ENCODE results near the gene ANKEF1.
"Not testable (repeated sequence)": the region's sequence is repeated elsewhere in the genome, so short reads cannot be mapped to it uniquely, and the experiment has no call there.

ANKEF1 gene

GRCh38 chr20:10033905-10034650, 709 bp upstream of the ANKEF1 start:
- DNase-seq, result no peak

DNA sequence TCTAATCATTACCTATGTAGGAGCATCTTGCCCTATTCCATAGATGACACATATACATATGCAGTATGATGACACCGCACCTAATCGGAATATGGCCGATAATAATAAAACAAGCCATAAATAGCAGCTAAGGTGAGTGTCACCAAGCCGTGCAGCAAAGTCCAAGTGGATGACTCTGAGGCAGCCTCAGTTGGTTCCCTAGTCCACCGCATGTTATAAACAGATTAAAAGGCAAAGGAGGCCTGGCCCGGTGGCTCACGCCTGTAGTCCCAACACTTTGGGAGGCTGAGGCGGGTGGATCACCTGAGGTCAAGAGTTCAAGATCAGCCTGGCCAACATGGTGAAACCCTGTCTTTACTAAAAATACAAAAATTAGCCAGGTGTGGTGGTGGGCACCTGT, 1.5 kb downstream of the ANKEF1 start:
- DNase-seq, result not testable (repeated sequence)

DNA sequence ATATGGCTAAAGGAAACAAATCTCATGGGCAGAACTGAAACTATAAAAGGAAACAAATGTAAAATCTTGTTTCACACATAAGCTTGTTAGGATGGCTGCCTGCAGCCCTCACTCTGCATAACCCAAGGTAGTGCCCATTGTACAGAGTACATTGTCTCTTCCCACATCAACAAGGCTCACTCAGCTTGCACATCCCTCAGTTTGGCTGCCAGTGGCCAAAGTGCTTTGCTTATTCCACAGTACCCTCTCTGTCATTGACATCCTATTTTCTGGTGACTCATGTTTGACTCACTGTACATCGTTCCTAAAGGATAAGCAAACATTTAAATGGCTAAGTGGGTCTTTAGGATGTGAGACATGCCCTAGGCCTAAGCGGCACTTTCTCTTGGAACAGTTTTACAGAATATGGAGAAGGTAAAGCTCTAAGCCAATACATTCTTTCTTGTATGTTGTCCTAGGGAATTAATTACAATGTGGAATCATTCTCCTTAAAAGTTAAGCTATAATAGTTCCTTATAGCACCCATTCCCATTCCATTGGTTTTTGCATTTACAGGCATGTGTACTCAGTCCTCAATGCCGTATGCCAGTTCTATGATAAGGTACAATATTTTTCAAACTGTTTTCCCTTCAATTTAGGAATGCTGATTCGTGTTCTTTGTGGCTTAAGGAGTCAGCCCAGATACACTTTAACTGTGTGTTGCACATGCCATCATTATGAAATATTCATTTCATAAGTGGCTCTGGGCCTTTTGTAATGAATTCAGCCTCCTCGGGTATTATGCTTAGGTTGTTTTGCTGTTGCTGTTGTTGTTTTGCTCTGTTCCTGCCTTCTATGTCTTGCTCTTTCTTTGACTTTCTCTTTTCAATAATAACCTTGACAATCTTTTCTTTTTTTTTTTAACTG, 5.5 kb downstream of the ANKEF1 start:
- DNase-seq, result no peak

GRCh38 chr20:10042086-10042485, 7.3 kb downstream of the ANKEF1 start:
- no peak for DNase-seq

DNA sequence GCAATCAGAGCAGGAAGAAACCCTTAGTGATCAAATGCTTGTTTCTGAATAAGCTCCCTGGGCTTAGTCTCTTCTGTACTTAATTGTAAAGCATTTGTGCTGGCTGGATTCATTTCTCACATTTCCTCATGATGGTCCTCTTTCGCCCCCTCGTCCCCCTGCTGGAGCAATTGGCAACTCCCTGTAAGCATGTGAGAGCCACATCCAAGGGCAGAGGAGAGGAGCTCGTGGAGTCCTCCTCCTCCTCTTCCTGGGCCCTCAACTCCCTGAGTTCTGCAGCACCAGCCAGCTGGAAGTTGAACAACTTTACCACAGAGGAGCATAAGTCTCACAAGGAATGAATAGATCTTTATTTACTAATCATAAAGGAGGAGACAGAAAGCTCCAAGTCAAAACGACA, 12.6 kb downstream of the ANKEF1 start:
- no peak for DNase-seq

- DNase-seq, result no peak
These were observed 16.4 kb downstream of the ANKEF1 start for GRCh38 chr20:10051185-10051584.

- DNase-seq, result no peak
These were observed 24.2 kb downstream of the ANKEF1 start for GRCh38 chr20:10059006-10059405.

GRCh38 chr20:10060226-10060625, 25.4 kb downstream of the ANKEF1 start:
- no peak for DNase-seq

DNA sequence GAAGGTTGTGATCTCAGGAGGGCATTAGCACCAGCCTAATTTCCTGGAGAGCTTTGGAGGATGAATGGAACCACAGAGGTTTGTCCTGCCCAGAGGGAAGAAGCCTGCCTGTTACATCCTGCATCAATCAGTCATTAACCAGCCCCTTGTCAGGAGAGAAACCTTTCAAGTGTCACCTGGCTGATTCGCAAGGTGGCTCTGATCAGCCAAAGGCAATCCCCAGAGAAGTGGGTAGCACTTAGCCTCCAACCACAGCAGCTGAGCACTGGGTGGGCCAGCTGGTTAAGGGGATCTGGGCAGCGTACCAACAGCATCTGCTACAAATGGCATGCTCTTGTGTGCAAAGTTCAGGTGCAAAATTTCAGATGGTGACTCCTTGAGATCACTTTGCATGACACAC, 26.9 kb downstream of the ANKEF1 start:
- DNase-seq, result no peak

GRCh38 chr20:10063482-10063881, 28.7 kb downstream of the ANKEF1 start:
- DNase-seq, result no peak

GRCh38 chr20:10064611-10065010, 29.8 kb downstream of the ANKEF1 start:
- no peak for DNase-seq

- DNase-seq, result no peak
These were observed 30.5 kb downstream of the ANKEF1 start for GRCh38 chr20:10065154-10065833.

- no peak for DNase-seq
These were observed 32.5 kb downstream of the ANKEF1 start for GRCh38 chr20:10067321-10067720.

DNA sequence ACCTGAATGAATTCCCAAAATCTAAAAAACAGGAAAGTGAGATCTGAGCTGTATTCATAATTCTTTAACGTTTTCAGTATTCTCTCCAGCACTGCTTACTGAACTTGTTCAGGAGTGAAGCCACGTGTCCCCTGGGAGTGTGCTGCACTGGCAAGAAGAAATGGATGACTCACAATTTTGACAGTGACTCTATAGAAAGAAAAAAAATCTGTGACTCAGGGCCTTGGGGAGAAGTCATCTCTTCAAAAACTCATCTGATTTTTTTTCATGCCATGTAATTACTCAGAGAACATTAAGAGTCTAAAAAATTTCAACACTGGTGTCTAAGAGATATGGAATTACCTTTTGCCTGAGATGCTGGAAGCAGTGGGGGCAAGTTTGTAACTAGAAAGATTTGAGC, 39.7 kb downstream of the ANKEF1 start:
- DNase-seq, result no peak

DNA sequence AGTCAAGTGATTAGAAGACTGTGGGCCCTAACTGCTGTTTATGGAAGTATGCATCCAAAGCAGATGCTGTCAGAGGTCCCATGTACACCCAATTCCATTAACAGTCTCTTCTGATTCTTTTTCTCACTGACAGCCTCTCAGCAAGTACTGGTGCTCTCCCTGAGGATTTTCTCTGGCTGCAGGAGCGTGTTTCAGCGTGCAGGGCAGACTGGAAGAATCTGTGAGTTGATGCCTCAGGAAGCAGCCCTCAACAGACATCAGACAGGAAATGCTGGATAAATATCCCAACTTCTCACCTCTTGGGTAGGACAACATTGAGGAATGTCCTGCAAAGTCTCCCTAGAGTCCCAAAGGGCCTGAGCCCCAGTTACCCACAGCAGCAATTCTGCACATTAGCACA, 40.8 kb downstream of the ANKEF1 start:
- DNase-seq, result no peak

DNA sequence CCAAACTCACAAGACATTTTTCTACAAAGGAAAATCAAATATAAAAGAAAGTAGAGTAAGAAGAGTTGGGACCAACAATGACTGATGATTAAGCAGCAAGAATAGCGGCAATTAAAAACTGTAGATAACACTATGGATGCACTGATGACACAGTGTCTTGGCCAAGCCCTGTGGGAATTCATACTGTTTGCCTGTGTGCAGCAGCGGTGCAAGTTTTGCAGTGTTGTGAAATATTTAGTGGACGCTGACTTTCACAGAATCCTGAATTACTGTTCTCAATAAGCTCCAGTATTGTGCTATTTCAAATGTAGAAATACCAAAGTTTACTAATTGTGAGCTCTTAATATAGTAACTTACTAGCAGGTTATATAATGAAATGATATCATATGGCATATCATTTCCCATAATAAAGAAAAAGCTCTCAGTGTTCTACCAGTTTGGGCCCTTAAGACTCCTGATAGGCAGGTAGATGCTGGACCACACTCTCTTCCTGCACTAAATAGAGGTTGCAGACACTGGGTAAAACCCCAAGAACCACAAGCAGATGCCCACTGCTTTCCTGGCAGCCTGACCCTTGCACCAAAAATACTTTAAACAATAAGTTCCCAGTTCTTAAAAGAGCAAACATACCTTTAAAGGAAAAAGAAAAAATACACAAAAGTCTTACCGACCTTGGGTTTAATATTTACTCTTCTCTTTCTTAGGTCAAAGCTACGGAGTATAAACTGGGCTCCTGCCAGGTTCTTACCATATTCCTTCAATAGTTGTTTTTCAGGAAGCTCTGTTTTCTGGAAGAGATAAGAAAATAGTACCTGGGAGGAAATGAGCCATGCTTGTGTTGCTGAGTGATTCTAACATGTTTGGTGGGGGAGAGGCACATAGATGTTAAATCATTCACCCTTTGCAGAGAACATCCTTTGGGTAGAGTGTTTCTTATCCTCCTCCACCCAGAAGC, 41.6 kb downstream of the ANKEF1 start:
- no peak for DNase-seq

- DNase-seq, result no peak
These were observed 42.3 kb downstream of the ANKEF1 start for GRCh38 chr20:10077081-10077471.

- DNase-seq, result no peak
These were observed 43.1 kb downstream of the ANKEF1 start for GRCh38 chr20:10077886-10078285.

DNA sequence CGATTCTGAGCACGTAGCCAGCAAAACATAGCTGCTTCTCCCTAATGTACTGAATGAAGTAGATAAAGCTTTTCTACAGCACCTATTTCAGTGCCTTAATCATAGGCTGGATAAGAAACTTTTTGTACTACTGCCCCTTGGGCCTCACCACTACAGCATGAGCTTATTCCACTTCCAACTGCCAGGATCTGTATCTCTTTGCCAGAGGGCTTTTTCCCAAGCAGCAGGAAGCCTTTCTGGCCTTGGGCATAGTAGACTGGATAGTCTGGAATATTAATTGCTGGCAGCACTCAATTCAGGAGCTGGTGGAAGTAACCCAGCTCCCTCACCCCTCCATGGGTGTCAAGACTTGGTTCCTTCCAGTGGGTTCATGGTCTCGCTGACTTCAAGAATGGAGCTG, 43.6 kb downstream of the ANKEF1 start:
- no peak for DNase-seq

DNA sequence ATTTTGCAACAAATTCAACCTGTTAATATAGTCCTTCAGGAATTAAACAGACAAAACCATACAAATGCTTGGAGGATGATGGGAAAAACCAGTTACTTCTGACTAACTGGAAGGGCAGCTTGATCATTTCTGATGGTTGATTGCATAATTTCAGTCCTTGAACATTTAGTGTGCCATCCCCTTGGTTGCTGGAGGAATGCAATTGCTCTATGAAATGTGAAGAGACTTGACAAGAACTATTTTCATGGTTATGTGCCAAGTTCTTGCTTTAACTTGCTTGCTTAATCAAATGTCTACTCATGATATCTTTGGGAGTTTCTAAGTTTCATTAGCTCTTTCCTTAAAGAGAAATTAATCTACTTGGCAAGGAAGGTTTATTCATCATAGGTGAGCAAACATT, 45.2 kb downstream of the ANKEF1 start:
- no peak for DNase-seq

GRCh38 chr20:10080574-10080973, 45.8 kb downstream of the ANKEF1 start:
- no peak for DNase-seq

DNA sequence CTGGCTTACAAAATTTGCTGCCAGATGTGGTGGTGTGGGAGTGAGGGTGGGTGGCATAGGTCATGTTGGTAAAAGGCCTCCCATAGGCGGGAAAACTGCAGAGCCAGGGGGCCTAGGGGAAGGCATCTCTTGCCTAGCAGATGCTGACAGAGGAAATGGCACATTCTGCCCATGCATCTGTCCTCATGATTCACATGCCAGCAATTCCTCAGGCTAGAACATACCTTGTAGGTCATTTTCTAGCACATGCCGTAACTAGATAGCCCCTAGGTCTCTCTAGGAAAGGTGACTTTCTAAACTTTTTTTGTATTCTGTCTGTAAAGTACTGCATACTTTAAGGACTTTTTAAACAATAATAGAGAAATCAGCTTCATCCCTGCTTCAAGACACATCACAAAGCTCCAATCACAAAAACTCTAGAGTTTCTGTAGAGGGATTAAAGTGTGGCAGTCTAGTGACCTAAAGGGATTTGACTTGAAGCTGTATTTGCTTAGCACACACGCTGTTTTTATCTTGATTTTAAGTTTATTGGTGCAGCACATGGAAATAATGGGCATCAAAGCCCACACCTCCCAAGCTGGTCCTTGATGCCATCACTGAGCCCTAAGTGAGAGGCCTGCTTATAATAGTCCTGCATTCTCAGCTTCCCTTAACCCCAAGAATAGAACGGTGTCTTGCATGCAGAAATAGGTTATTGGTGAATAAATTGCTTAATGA, 55.2 kb downstream of the ANKEF1 start:
- no peak for DNase-seq
